Spleen (tissue), 11 donors: ENCODE data around the gene TP63. TPM values are rescaled to one million over a fixed set of nuclear protein-coding genes. Genes with fewer than 3 reads are reported as not detected.

Experiments used
- DNase-seq: peaks from one replicate; pipeline ENCODE4 v3.0.0-alpha.2; 2020
- H3K27ac ChIP-seq, 8 donors: fragments of 200-600 bp; sonication (generic) in 7 of 8; 1 replicate in 4 of 8; 2 replicates in 4 of 8; pipeline versions ENCODE4 v1.5.0 to v1.8.0; 2016 to 2021; ENCODE audit warnings: inconsistent platforms in 4 of 8, mild to moderate bottlenecking in 4 of 8, moderate library complexity in 1 of 8
- H3K27me3 ChIP-seq, 7 donors: fragments of 200-600 bp; sonication (generic) in 6 of 7; replicated peaks in 1 of 7; 1 replicate in 4 of 7; 2 replicates in 3 of 7; pipeline versions ENCODE4 v1.5.0 to v1.8.0; 2016 to 2021; ENCODE audit warnings: inconsistent platforms in 3 of 7, mild to moderate bottlenecking in 1 of 7
- H3K36me3 ChIP-seq, 6 donors: fragments of 200-600 bp; sonication (generic) in 5 of 6; 1 replicate in 4 of 6; 2 replicates in 2 of 6; pipeline versions ENCODE4 v1.5.0 to v1.8.0; 2016 to 2021; ENCODE audit warnings: inconsistent platforms in 2 of 6
- H3K4me1 ChIP-seq, 6 donors: fragments of 200-600 bp; sonication (generic) in 5 of 6; 1 replicate in 3 of 6; 2 replicates in 3 of 6; pipeline versions ENCODE4 v1.5.0 to v1.8.0; 2016 to 2021; ENCODE audit warnings: inconsistent platforms in 3 of 6
- H3K4me3 ChIP-seq, 8 donors: fragments of 200-600 bp; sonication (generic) in 7 of 8; 1 replicate in 4 of 8; 2 replicates in 4 of 8; pipeline versions ENCODE4 v1.5.0 to v1.8.0; 2016 to 2021; ENCODE audit warnings: inconsistent platforms in 4 of 8, mild to moderate bottlenecking in 4 of 8, moderate library complexity in 2 of 8
- H3K9me3 ChIP-seq, 8 donors: fragments of 200-600 bp; sonication (generic) in 7 of 8; 1 replicate in 4 of 8; 2 replicates in 4 of 8; pipeline versions ENCODE4 v1.5.0 to v1.8.0; 2016 to 2021; ENCODE audit warnings: inconsistent platforms in 4 of 8
- POLR2A ChIP-seq, 3 donors: fragments of 450-650 bp; IDR thresholded peaks; one replicate each; pipeline ENCODE4 v1.5.1; 2017; ENCODE audit warnings: antibody characterized with exemption in 3 of 3, mild to moderate bottlenecking in 1 of 3
- POLR2AphosphoS5 ChIP-seq, 3 donors: sonication (generic); formaldehyde crosslinking; IDR thresholded peaks; one replicate each; pipeline ENCODE4 v1.5.1; 2017; ENCODE audit warnings: antibody characterized with exemption in 3 of 3
- WGBS, 5 donors: extraction: QIAGEN DNeasy Blood & Tissue Kit in 3 of 5; methylation state at CpG; one replicate each; pipeline versions ENCODE4 v1.1.5 to v1.1.7; 2013 to 2018; 5-methylcytosine and 5-hydroxymethylcytosine counted together
- intact Hi-C: fragments of 100-400 bp; cut with DNase I; formaldehyde crosslinking; loops from one replicate; pipeline ENCODE4 v1.15.0; 2023; ENCODE audit warnings: low total_unique reads
- polyA plus RNA-seq, 3 donors: library from polyadenylated mRNA; stranded (reverse); fragments of 200-250 nt; gene quantifications; one replicate each; pipeline ENCODE4 v1.2.1, GENCODE V29; 2013
- total RNA-seq, 7 donors: library from RNA; depleted of rRNA in 3 of 7; stranded (reverse); fragments of >200 nt in 3 of 7; fragmentation: NEBNext Ultra II Directional in 4 of 7; extraction: Animal tissue kit (Norgen Biotek cat#: 25700) in 4 of 7; gene quantifications; one replicate each; pipeline versions ENCODE4 v1.1.0 to v1.2.1, GENCODE V29; 2016 to 2021
- TF ChIP-seq, protein P1 (sequence below), 11 experiments: fragments of 200-600 bp in 7 of 11; fragments of 450-650 bp in 4 of 11; sonication (generic) in 4 of 11; IDR thresholded peaks in 8 of 11; conservative IDR thresholded peaks in 3 of 11; 1 replicate in 7 of 11; 2 replicates in 4 of 11; pipeline versions ENCODE4 v1.4.0 to v1.8.0; 2016 to 2021; ENCODE audit warnings: antibody characterized with exemption in 11 of 11, inconsistent platforms in 4 of 11, mild to moderate bottlenecking in 1 of 11
- donor health status: healthy with polysubstance abuse.
- donor health status: DM: no; HTN: no; CAD: no; lungs with moderate emphysema.
- donor health status: DM: no; HTN: no; CAD: no.
- donor health status: Bipolar disorder and iron deficiency.
- donor health status: healthy.
- donor health status: DM: no; HTN: no; CAD: no.
- donor health status: DM: yes; HTN: yes; CAD: no.

The TP63 gene
- total and polyA plus RNA-seq, 10 donors = 0.09 to 0.68 (median 0.29) TPM

DNA sequence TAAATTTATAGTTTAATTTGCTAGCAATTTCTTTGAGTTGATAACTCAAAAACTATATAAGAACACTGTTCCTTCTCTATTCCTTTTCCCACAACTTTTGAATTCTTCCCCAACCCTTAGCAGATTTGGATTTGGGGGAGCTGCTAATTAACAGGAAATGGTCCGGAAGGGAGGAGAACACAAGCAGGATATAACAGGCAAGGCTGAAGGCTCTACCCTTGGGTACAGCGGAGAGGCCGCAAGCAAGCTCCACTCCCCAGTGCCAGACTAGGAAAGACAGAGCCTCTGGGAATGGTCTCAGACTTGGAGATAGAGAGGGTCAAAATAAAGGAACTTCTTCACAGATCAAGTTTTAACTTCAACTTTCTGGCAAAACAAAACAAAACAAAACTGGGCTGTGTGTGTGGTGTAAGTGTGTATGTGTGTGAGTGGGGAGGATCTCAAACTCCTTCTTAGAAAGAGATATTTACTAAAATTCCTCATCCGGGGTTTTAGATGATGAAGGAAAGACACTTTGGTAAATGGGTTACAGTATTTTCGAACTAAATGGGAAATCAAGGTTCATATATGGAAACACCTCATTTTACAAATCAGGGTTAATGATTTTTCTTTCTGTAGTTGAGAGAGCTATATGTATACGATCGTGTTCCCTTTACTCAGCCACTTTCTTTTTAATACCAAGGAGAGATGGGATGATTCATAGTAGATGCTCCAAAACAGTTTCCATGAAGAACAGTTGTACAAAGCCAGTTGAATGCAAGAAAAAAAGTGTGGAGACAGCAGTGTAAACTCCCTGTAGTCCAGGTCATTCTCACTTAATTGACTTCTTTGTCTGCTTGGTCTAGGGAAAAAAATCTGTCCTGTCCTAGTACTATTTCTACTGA lies 161.1 kb downstream of the TP63 start:
- H3K27me3 ChIP-seq = no peaks in the 10 kb centered on the region
- WGBS, 5 donors = 73 to 85% (median 84%) methylated on average over 7 of the region's 7 CpGs
- no peak overlapping the region for H3K27ac ChIP-seq
- no peak for DNase-seq
- TF ChIP-seq POLR2AphosphoS5 (IDR thresholded peaks at IDR 0.05) (no peak), POLR2A (IDR thresholded peaks at IDR 0.05) (no peak)
- TF ChIP-seq, protein P1, sequence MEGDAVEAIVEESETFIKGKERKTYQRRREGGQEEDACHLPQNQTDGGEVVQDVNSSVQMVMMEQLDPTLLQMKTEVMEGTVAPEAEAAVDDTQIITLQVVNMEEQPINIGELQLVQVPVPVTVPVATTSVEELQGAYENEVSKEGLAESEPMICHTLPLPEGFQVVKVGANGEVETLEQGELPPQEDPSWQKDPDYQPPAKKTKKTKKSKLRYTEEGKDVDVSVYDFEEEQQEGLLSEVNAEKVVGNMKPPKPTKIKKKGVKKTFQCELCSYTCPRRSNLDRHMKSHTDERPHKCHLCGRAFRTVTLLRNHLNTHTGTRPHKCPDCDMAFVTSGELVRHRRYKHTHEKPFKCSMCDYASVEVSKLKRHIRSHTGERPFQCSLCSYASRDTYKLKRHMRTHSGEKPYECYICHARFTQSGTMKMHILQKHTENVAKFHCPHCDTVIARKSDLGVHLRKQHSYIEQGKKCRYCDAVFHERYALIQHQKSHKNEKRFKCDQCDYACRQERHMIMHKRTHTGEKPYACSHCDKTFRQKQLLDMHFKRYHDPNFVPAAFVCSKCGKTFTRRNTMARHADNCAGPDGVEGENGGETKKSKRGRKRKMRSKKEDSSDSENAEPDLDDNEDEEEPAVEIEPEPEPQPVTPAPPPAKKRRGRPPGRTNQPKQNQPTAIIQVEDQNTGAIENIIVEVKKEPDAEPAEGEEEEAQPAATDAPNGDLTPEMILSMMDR (IDR thresholded peaks at IDR 0.05 in 8 of 11, conservative IDR thresholded peaks at IDR 0.05 in 3 of 11) = no peak
- H3K4me3 ChIP-seq = no peak overlapping the region
- intact Hi-C loops = no loop called here
- no peaks in the 10 kb centered on the region for H3K9me3 ChIP-seq
- H3K4me1 ChIP-seq = no peaks in the 10 kb centered on the region
- no peaks in the 10 kb centered on the region for H3K36me3 ChIP-seq

DNA sequence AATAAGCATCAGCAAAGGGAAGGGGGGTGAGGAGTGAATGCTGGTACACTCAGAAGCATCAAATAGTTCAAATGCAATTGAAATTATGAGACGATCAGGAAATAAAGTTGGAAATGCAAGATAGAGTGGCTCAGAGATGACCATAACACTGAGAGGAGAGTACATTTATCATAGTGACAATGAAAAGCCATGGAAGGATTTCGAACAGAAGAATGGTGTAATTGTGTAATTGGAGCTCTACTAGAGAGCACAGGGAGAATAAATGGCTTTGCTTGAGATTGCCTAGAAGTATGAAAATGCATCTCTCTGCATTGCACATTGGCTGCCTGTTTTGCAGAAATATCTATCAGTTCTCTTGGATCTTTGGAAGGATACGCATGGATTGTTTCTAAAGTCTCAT lies 163.3 kb downstream of the TP63 start:
- intact Hi-C loops = no loop called here
- TF ChIP-seq POLR2AphosphoS5 (IDR thresholded peaks at IDR 0.05) = no peak
- TF ChIP-seq, protein P1 (IDR thresholded peaks at IDR 0.05 in 8 of 11, conservative IDR thresholded peaks at IDR 0.05 in 3 of 11) = no peak
- no peak for TF ChIP-seq POLR2A (IDR thresholded peaks at IDR 0.05)
- Histone ChIP-seq H3K27me3 (no peaks in the 10 kb centered on the region), H3K9me3 (no peaks in the 10 kb centered on the region), H3K4me3 (no peak overlapping the region), H3K27ac (no peak overlapping the region), H3K4me1 (no peaks in the 10 kb centered on the region), H3K36me3 (no peaks in the 10 kb centered on the region)
- DNase-seq = no peak
- WGBS, 5 donors = 76 to 80% (median 79%) methylated on average over 3 of the region's 3 CpGs

DNA sequence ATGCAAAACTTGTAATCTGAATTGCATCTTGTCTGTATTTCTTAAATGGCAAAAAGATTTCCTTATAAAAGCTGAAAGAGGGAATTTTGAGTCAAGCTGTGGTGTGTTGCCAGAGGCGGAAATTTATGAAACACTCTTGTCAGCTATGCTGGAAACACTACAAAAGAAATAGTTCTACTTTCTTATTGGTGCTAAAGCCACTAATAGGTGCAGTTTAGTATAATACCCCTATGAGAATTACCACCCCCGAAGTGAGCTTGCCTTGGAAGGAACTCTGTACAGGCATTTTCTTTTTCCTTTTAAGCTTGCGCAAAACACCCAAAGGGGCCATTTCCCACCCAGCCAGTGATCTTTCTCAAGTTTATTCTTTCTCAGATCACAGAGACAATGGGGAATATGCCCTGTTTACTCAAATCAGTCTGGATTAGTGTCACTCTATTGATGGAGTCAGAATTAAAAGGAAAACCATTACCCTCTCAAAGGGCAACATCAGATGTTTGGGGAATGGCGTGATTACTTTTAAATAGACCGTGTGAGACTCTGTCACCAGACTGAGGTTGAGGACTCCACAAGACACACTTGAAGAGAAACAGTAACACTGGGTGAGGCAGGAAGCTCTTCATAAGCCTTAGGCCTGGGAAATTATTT lies 166.0 kb downstream of the TP63 start:
- no peak for TF ChIP-seq POLR2AphosphoS5 (IDR thresholded peaks at IDR 0.05)
- DNase-seq = no peak
- H3K27me3 ChIP-seq = no peaks in the 10 kb centered on the region
- no peak overlapping the region for H3K27ac ChIP-seq
- no peaks in the 10 kb centered on the region for H3K4me1 ChIP-seq
- no peaks in the 10 kb centered on the region for H3K36me3 ChIP-seq
- H3K4me3 ChIP-seq = no peak overlapping the region
- intact Hi-C loops = no loop called here
- 83 to 91% (median 88%) methylated on average over 5 of the region's 5 CpGs for WGBS, 5 donors
- H3K9me3 ChIP-seq = no peaks in the 10 kb centered on the region

DNA sequence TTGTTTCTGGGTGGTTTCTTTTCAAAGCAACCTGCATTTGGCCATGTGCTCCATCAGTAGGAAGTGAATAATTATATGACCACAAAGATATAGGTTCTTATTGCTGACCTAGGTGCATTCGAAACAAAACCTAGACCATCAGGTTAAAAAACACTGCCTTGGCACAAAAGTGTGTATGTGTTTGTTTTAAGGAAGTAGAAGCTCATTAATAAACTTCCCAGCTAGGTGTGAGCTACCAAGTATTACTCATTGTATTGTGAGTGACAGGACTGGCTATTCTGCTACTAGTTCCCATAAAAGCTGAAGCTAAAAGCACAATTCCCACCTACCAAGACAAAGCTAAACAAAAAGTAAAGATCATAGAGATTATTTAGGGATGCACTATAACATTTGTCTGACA lies 168.2 kb downstream of the TP63 start:
- Histone ChIP-seq H3K4me3 (no peak overlapping the region), H3K36me3 (no peaks in the 10 kb centered on the region), H3K27ac (no peak overlapping the region), H3K4me1 (no peaks in the 10 kb centered on the region), H3K27me3 (no peaks in the 10 kb centered on the region), H3K9me3 (no peaks in the 10 kb centered on the region)
- TF ChIP-seq POLR2A (IDR thresholded peaks at IDR 0.05) (no peak), POLR2AphosphoS5 (IDR thresholded peaks at IDR 0.05) (no peak)
- intact Hi-C loops = no loop called here
- DNase-seq = no peak
- WGBS, 5 donors = 60 to 87% (median 66%) methylated on average over 1 of the region's 1 CpG

DNA sequence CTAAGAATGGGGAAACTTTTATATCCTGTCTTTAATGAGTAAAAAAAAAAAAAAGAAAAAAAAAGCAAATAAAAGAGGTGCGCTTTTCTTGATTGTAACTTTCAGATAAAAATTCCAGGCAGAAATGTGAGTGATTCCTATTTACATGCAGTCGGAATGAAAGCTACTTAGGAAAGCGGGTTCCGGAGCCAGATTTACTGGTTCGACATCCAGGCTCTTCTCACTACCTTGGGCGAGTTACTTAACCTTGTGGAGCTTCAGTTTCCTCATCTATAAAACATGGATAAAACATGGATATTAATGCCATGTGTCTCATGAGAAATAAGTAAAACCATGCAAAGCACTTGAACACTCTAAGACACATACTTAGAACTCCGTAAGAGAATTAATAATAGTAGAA lies 169.2 kb downstream of the TP63 start:
- no peaks in the 10 kb centered on the region for H3K4me1 ChIP-seq
- DNase-seq = no peak
- no peaks in the 10 kb centered on the region for H3K27me3 ChIP-seq

More for the DNA sequence above, 169.2 kb downstream of the TP63 start:
- TF ChIP-seq POLR2AphosphoS5 (IDR thresholded peaks at IDR 0.05) = no peak
- Histone ChIP-seq H3K36me3 (no peaks in the 10 kb centered on the region), H3K27ac (no peak overlapping the region), H3K4me3 (no peak overlapping the region), H3K9me3 (no peaks in the 10 kb centered on the region)
- WGBS, 5 donors = 93 to 97% (median 94%) methylated on average over 7 of the region's 7 CpGs
- intact Hi-C loops = no loop called here
